ENCODE measurements around the gene ROBO3. TPM values are rescaled to one million over a fixed set of nuclear protein-coding genes. Genes with fewer than 3 reads are reported as not detected.

Gene ROBO3
- total RNA-seq, 4 donors from 2014 or later, result 6.7 to 19.8 (median 10.1) TPM

GRCh38 chr11:124880290-124880611 lies 15.0 kb downstream of the ROBO3 start:
- no peaks in the 10 kb centered on the region for H3K36me3 ChIP-seq
- no peak overlapping the region for H3K4me3 ChIP-seq (replicated peaks in 1 of 3)
- DNase-seq, result no peak
- peak overlapping the region in 1 of 3 donors; percentile 12 for H3K27ac ChIP-seq
- H3K9me3 ChIP-seq, result no peaks in the 10 kb centered on the region
- TF ChIP-seq POLR2A (IDR thresholded peaks at IDR 0.05), result no peak
- no peak for TF ChIP-seq CTCF (IDR thresholded peaks at IDR 0.05)
- 83 to 84% methylated on average over 10 of the region's 10 CpGs for WGBS, 2 donors
- peaks cover 6 to 26% of the 10 kb centered on the region in 2 donors for H3K4me1 ChIP-seq
- H3K27me3 ChIP-seq, result no peaks in the 10 kb centered on the region
- intact Hi-C loops (cut with DNase I), result no loop called here

- TF ChIP-seq POLR2A (IDR thresholded peaks at IDR 0.05) (no peak), CTCF (IDR thresholded peaks at IDR 0.05) (no peak)
- intact Hi-C loops (cut with DNase I), result no loop called here
Observed at GRCh38 chr11:124880958-124881357, 15.7 kb downstream of the ROBO3 start.

GRCh38 chr11:124882339-124883071 lies 17.3 kb downstream of the ROBO3 start:
- H3K27ac ChIP-seq, result peak overlapping the region; percentile 34 to 46 (median 43)
- H3K27me3 ChIP-seq, result no peaks in the 10 kb centered on the region
- TF ChIP-seq POLR2A (IDR thresholded peaks at IDR 0.05), result no peak
- no peak for TF ChIP-seq CTCF (IDR thresholded peaks at IDR 0.05)
- no peaks in the 10 kb centered on the region for H3K36me3 ChIP-seq
- no peaks in the 10 kb centered on the region for H3K9me3 ChIP-seq
- H3K4me1 ChIP-seq, result peaks cover under 1 to 15% of the 10 kb centered on the region in 2 donors
- intact Hi-C loops (cut with DNase I), result no loop called here
- no peak overlapping the region for H3K4me3 ChIP-seq (replicated peaks in 1 of 3)
- DNase-seq, result no peak
- 67 to 70% methylated on average over 11 of the region's 11 CpGs for WGBS, 2 donors

More at GRCh38 chr11:124880958-124881357, 15.7 kb downstream of the ROBO3 start:
- Histone ChIP-seq H3K9me3 (no peaks in the 10 kb centered on the region), H3K27me3 (no peaks in the 10 kb centered on the region), H3K4me3 (replicated peaks in 1 of 3) (no peak overlapping the region), H3K4me1 (peaks cover 6 to 22% of the 10 kb centered on the region in 2 donors), H3K27ac (no peak overlapping the region), H3K36me3 (no peaks in the 10 kb centered on the region)
- 80 to 84% methylated on average over 3 of the region's 3 CpGs for WGBS, 2 donors
- DNase-seq, result no peak

- peaks cover 0 to 4% of the 10 kb centered on the region in 2 donors for H3K4me1 ChIP-seq
- no peaks in the 10 kb centered on the region for H3K27me3 ChIP-seq
- no peaks in the 10 kb centered on the region for H3K36me3 ChIP-seq
- WGBS, 2 donors, result 93 to 100% methylated on average over 1 of the region's 1 CpG
- intact Hi-C loops (cut with DNase I), result no loop called here
- no peak overlapping the region for H3K4me3 ChIP-seq (replicated peaks in 1 of 3)
- H3K27ac ChIP-seq, result no peak overlapping the region
- TF ChIP-seq CTCF (IDR thresholded peaks at IDR 0.05) (no peak), POLR2A (IDR thresholded peaks at IDR 0.05) (no peak)
- H3K9me3 ChIP-seq, result no peaks in the 10 kb centered on the region
- no peak for DNase-seq
Observed at GRCh38 chr11:124884340-124884739, 19.1 kb downstream of the ROBO3 start.

- intact Hi-C loops (cut with DNase I), result no loop called here
- no peak overlapping the region for H3K27ac ChIP-seq
- 74 to 84% methylated on average over 3 to 5 of the region's 5 CpGs for WGBS, 2 donors
- no peaks in the 10 kb centered on the region for H3K36me3 ChIP-seq
- no peak overlapping the region for H3K4me3 ChIP-seq (replicated peaks in 1 of 3)
- no peak for DNase-seq
- no peaks in the 10 kb centered on the region for H3K27me3 ChIP-seq
- no peaks in the 10 kb centered on the region for H3K9me3 ChIP-seq
- TF ChIP-seq POLR2A (IDR thresholded peaks at IDR 0.05) (no peak), CTCF (IDR thresholded peaks at IDR 0.05) (no peak)
- H3K4me1 ChIP-seq, result peaks cover 0 to 7% of the 10 kb centered on the region in 2 donors
Observed at GRCh38 chr11:124884869-124885479, 19.7 kb downstream of the ROBO3 start.

All from thyroid gland (tissue), 4 donors.